IMR-90 (cell line): ENCODE results near the gene FSIP1.

ENCODE experiments used
- BHLHE40 ChIP-seq: fragments of 150-350 bp; IDR thresholded peaks from 2 replicates; pipeline ENCODE4 v1.6.1; 2016; ENCODE audit warnings: mild to moderate bottlenecking, low read depth, low read length
- CHD1 ChIP-seq: IDR thresholded peaks from 2 replicates; pipeline ENCODE4 v1.6.1; 2012; ENCODE audit warnings: low read depth, low read length, improper control_type of control experiment
- CTCF ChIP-seq: conservative IDR thresholded peaks from 2 replicates; pipeline ENCODE4 v1.5.1; 2012; ENCODE audit warnings: mild to moderate bottlenecking, low read depth, low read length, improper control_type of control experiment
- ELK1 ChIP-seq: fragments of 150-350 bp; IDR thresholded peaks from 2 replicates; pipeline ENCODE4 v1.6.1; 2016; ENCODE audit warnings: low read depth, mild to moderate bottlenecking, low read length, moderate library complexity, borderline replicate concordance
- FOS ChIP-seq: fragments of 150-350 bp; IDR thresholded peaks from 2 replicates; pipeline ENCODE4 v1.6.1; 2016; ENCODE audit warnings: low read depth, low read length
- MAZ ChIP-seq: IDR thresholded peaks from 2 replicates; pipeline ENCODE4 v1.6.1; 2012; ENCODE audit warnings: low read depth, mild to moderate bottlenecking, low read length, improper control_type of control experiment, moderate library complexity, borderline replicate concordance
- MXI1 ChIP-seq: IDR thresholded peaks from 2 replicates; pipeline ENCODE4 v1.6.1; 2012; ENCODE audit warnings: low read depth, mild to moderate bottlenecking, low read length, moderate library complexity, borderline replicate concordance
- POLR2A ChIP-seq: IDR thresholded peaks from 2 replicates; pipeline ENCODE4 v1.6.1; 2012; ENCODE audit warnings: mild to moderate bottlenecking, low read depth, low read length
- RFX5 ChIP-seq: IDR thresholded peaks from 2 replicates; pipeline ENCODE4 v1.8.0; 2012; ENCODE audit warnings: low read depth, mild to moderate bottlenecking, low read length, moderate library complexity
- SMC3 ChIP-seq: fragments of 150-350 bp; IDR thresholded peaks from 2 replicates; pipeline ENCODE4 v1.6.1; 2016; ENCODE audit warnings: low read depth, mild to moderate bottlenecking, antibody characterized with exemption, low read length, moderate library complexity
- USF2 ChIP-seq: fragments of 150-350 bp; IDR thresholded peaks from 2 replicates; pipeline ENCODE4 v1.6.1; 2017; ENCODE audit warnings: mild to moderate bottlenecking, antibody characterized with exemption, low read length, low read depth

- TF ChIP-seq CTCF (no peak), ELK1 (no peak), MAZ (no peak), BHLHE40 (no peak), MXI1 (no peak), FOS (no peak), RFX5 (no peak), POLR2A (no peak), CHD1 (no peak), USF2 (no peak), SMC3 (no peak)
Measured at GRCh38 chr15:39640665-39641064, 142.0 kb downstream of the FSIP1 start.
